ENCODE measurements around the gene GRIN2B.

GRIN2B gene

GRCh38 chr12:13947276-13947946 lies 34.0 kb downstream of the GRIN2B start:
- TF ChIP-seq FEZF1 (tag by site-specific recombination; IDR thresholded peaks at IDR 0.05) (no peak), ZNF202 (tag by site-specific recombination; IDR thresholded peaks at IDR 0.05; ENCODE audit: borderline replicate concordance) (no peak), ZXDB (tag by site-specific recombination; IDR thresholded peaks at IDR 0.05) (no peak), WT1 (tag by site-specific recombination; IDR thresholded peaks at IDR 0.05) (no peak)
- TF ChIP-seq, protein P1, sequence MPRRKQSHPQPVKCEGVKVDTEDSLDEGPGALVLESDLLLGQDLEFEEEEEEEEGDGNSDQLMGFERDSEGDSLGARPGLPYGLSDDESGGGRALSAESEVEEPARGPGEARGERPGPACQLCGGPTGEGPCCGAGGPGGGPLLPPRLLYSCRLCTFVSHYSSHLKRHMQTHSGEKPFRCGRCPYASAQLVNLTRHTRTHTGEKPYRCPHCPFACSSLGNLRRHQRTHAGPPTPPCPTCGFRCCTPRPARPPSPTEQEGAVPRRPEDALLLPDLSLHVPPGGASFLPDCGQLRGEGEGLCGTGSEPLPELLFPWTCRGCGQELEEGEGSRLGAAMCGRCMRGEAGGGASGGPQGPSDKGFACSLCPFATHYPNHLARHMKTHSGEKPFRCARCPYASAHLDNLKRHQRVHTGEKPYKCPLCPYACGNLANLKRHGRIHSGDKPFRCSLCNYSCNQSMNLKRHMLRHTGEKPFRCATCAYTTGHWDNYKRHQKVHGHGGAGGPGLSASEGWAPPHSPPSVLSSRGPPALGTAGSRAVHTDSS (tag by site-specific recombination; IDR thresholded peaks at IDR 0.05): no peak
- Histone ChIP-seq H3K4me1 (ENCODE audit: control insufficient read depth, insufficient read depth, low read length) (no peaks in the 10 kb centered on the region), H3K9me3 (ENCODE audit: control insufficient read depth, insufficient read depth, low read depth, low read length) (no peaks in the 10 kb centered on the region), H3K36me3 (ENCODE audit: control insufficient read depth in 2 of 2, insufficient read depth in 1 of 2, low read length in 2 of 2) (no peaks in the 10 kb centered on the region), H3K27ac (ENCODE audit: extremely low read depth, low read depth, low read length) (no peak overlapping the region), H3K4me3 (ENCODE audit: low read depth, low read length) (no peak overlapping the region)
- CTCF ChIA-PET: interaction anchor here (0.9 to 1.0 kb wide), 2 partner anchors 81 to 84 kb away, joined by 3 read pairs; no protein-coding TSS in a partner anchor
- POLR2A ChIA-PET: no interaction called here

- H3K4me1 ChIP-seq (ENCODE audit: control insufficient read depth, insufficient read depth, low read length): no peaks in the 10 kb centered on the region
- TF ChIP-seq REST (tag by site-specific recombination; IDR thresholded peaks at IDR 0.05) (no peak), ZXDB (tag by site-specific recombination; IDR thresholded peaks at IDR 0.05) (no peak), ZNF654 (tag by site-specific recombination; IDR thresholded peaks at IDR 0.05; ENCODE audit: low read depth) (no peak), ZNF174 (tag by site-specific recombination; IDR thresholded peaks at IDR 0.05) (no peak), ZSCAN18 (tag by site-specific recombination; IDR thresholded peaks at IDR 0.05) (no peak), ZFP41 (tag by site-specific recombination; IDR thresholded peaks at IDR 0.05; ENCODE audit: borderline replicate concordance) (no peak), ZBTB8A (tag by site-specific recombination; IDR thresholded peaks at IDR 0.05) (no peak), ZNF2 (tag by site-specific recombination; IDR thresholded peaks at IDR 0.05) (no peak)
- TF ChIP-seq, protein P2, sequence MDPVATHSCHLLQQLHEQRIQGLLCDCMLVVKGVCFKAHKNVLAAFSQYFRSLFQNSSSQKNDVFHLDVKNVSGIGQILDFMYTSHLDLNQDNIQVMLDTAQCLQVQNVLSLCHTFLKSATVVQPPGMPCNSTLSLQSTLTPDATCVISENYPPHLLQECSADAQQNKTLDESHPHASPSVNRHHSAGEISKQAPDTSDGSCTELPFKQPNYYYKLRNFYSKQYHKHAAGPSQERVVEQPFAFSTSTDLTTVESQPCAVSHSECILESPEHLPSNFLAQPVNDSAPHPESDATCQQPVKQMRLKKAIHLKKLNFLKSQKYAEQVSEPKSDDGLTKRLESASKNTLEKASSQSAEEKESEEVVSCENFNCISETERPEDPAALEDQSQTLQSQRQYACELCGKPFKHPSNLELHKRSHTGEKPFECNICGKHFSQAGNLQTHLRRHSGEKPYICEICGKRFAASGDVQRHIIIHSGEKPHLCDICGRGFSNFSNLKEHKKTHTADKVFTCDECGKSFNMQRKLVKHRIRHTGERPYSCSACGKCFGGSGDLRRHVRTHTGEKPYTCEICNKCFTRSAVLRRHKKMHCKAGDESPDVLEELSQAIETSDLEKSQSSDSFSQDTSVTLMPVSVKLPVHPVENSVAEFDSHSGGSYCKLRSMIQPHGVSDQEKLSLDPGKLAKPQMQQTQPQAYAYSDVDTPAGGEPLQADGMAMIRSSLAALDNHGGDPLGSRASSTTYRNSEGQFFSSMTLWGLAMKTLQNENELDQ (tag by site-specific recombination; IDR thresholded peaks at IDR 0.05; ENCODE audit: low read depth): no peak
- H3K9me3 ChIP-seq (ENCODE audit: control insufficient read depth, insufficient read depth, low read depth, low read length): no peaks in the 10 kb centered on the region
- H3K4me3 ChIP-seq (ENCODE audit: low read depth, low read length): no peak overlapping the region
- CTCF ChIA-PET: interaction anchor here (1.0 kb wide), 1 partner anchor 690 kb away, joined by 3 read pairs; no protein-coding TSS in a partner anchor
- H3K27ac ChIP-seq (ENCODE audit: extremely low read depth, low read depth, low read length): no peak overlapping the region
- H3K36me3 ChIP-seq (ENCODE audit: control insufficient read depth in 2 of 2, insufficient read depth in 1 of 2, low read length in 2 of 2): no peaks in the 10 kb centered on the region
- POLR2A ChIA-PET: no interaction called here
Observed at GRCh38 chr12:13945641-13946040, 35.8 kb downstream of the GRIN2B start.
